Keratinocyte (primary cell): ENCODE measurements around the gene XAB2. TPM values are rescaled to one million over a fixed set of nuclear protein-coding genes. Genes with fewer than 3 reads are reported as not detected.

Source experiments
- DNase-seq: peaks from one replicate; pipeline ENCODE4 v3.0.0-alpha.2; 2011; ENCODE audit warnings: low read depth, missing footprints, low spot score
- FAIRE-seq: peaks from 2 replicates; lab custom pipeline; 2011; peaks lifted over from hg19 to GRCh38; lab: Jason Lieb, UNC
- H2AFZ ChIP-seq: 2 replicates; pipeline ENCODE4 v1.6.0; 2012; ENCODE audit warnings: low read length, control low read depth, inconsistent platforms; ENCODE audit not compliant: control insufficient read depth
- H3K27ac ChIP-seq: 2 replicates; pipeline ENCODE4 v1.5.1; 2011; ENCODE audit warnings: low read length; ENCODE audit not compliant: control insufficient read depth, insufficient read depth
- H3K27me3 ChIP-seq: 3 replicates; pipeline ENCODE4 v1.6.0; 2011; ENCODE audit warnings: low read length; ENCODE audit not compliant: control insufficient read depth, insufficient read depth; ENCODE audit errors: extremely low read depth
- H3K36me3 ChIP-seq, 2 experiments: 2 replicates in 1 of 2; 3 replicates in 1 of 2; pipeline ENCODE4 v1.5.1; 2011; ENCODE audit warnings: low read length in 2 of 2, mild to moderate bottlenecking in 1 of 2; ENCODE audit not compliant: control insufficient read depth in 2 of 2, insufficient read depth in 2 of 2; ENCODE audit errors: extremely low read depth in 1 of 2
- H3K4me1 ChIP-seq: 3 replicates; pipeline ENCODE4 v1.5.1; 2011; ENCODE audit warnings: low read length; ENCODE audit not compliant: control insufficient read depth, insufficient read depth; ENCODE audit errors: extremely low read depth
- H3K4me2 ChIP-seq: 3 replicates; pipeline ENCODE4 v1.6.0; 2011; ENCODE audit warnings: low read depth, low read length; ENCODE audit not compliant: control insufficient read depth, insufficient read depth; ENCODE audit errors: extremely low read depth
- H3K4me3 ChIP-seq, 3 experiments: fragments of 200-600 bp in 1 of 3; sonication (generic) in 1 of 3; 2 replicates in 2 of 3; 3 replicates in 1 of 3; pipeline ENCODE4 v1.5.1; 2011 to 2016; ENCODE audit warnings: low read length in 3 of 3, mild to moderate bottlenecking in 3 of 3, control low read depth in 2 of 3, inconsistent platforms in 1 of 3, low read depth in 1 of 3, mixed read lengths in 1 of 3, mixed run types in 1 of 3, moderate library complexity in 1 of 3; ENCODE audit not compliant: control insufficient read depth in 2 of 3, insufficient read depth in 2 of 3; ENCODE audit errors: extremely low read depth in 1 of 3
- H3K79me2 ChIP-seq: 2 replicates; pipeline ENCODE4 v1.6.0; 2012; ENCODE audit warnings: low read length; ENCODE audit not compliant: control insufficient read depth, insufficient read depth
- H3K9ac ChIP-seq: 3 replicates; pipeline ENCODE4 v1.6.0; 2011; ENCODE audit warnings: low read length; ENCODE audit not compliant: control insufficient read depth, insufficient read depth; ENCODE audit errors: extremely low read depth
- H3K9me1 ChIP-seq: 3 replicates; pipeline ENCODE4 v1.6.0; 2011; ENCODE audit warnings: low read length; ENCODE audit not compliant: control insufficient read depth, insufficient read depth; ENCODE audit errors: extremely low read depth
- H3K9me3 ChIP-seq: 2 replicates; pipeline ENCODE4 v1.5.1; 2012; ENCODE audit warnings: low read depth, low read length; ENCODE audit not compliant: control insufficient read depth
- H4K20me1 ChIP-seq: 3 replicates; pipeline ENCODE4 v1.6.0; 2011; ENCODE audit warnings: low read length; ENCODE audit not compliant: control insufficient read depth, insufficient read depth; ENCODE audit errors: extremely low read depth
- CTCF ChIP-seq, 3 experiments: IDR thresholded peaks in 1 of 3; conservative IDR thresholded peaks in 1 of 3; optimal IDR thresholded peaks in 1 of 3; 2 replicates in 2 of 3; 3 replicates in 1 of 3; pipeline versions ENCODE3 to v1.5.1; 2011; ENCODE audit warnings: low read length in 3 of 3, mild to moderate bottlenecking in 3 of 3, moderate library complexity in 2 of 3, control low read depth in 1 of 3, inconsistent platforms in 1 of 3; ENCODE audit not compliant: insufficient read depth in 2 of 3; ENCODE audit errors: extremely low read depth in 1 of 3
- EZH2 ChIP-seq: IDR thresholded peaks from one replicate; pipeline ENCODE4 v1.6.1; 2012; ENCODE audit warnings: inconsistent platforms, mild to moderate bottlenecking, low read length, moderate library complexity
- dilution Hi-C: fragments of 300-500 bp; cut with MboI; formaldehyde crosslinking; loops from one replicate; pipeline ENCODE4 v1.7.0; 2020; ENCODE audit warnings: low sequenced_read_pairs; ENCODE audit not compliant: extremely low pct_ligation_motif_present
- polyA plus RNA-seq, 5 experiments: library from polyadenylated mRNA; depleted of rRNA in 3 of 5; stranded (reverse) in 3 of 5; stranded (forward) in 1 of 5; unstranded in 1 of 5; fragments of >200 nt; gene quantifications; 1 replicate in 1 of 5; 2 replicates in 3 of 5; 3 replicates in 1 of 5; pipeline versions ENCODE4 v1.2.1 to v1.2.3, GENCODE V29; 2011 to 2012; ENCODE audit warnings: missing spikeins in 2 of 5, low read depth in 1 of 5, low replicate concordance in 1 of 5

Gene XAB2
- polyA plus RNA-seq, 1 donor (not counting 4 experiments of a cell fraction or from before 2014, with no cell fraction given), result 15.6 TPM

GRCh38 chr19:7676854-7677253, 47.5 kb upstream of the XAB2 start, which contains the start of gene MCEMP1:
MCEMP1 (plus strand) TSS chr19:7677090; CDS start chr19:7677121, 31 bp downstream.
- no peak for TF ChIP-seq EZH2
- no peak for TF ChIP-seq CTCF (optimal IDR thresholded peaks at IDR 0.05 in 1 of 3, IDR thresholded peaks at IDR 0.05 in 1 of 3, conservative IDR thresholded peaks at IDR 0.05 in 1 of 3; ENCODE audit: extremely low read depth in 1 of 3, insufficient read depth in 2 of 3, low read length in 3 of 3)
- FAIRE-seq, result no peak
- DNase-seq, result no peak
- H3K9me1 ChIP-seq, result no peaks in the 10 kb centered on the region
- no peak within 1 kb of the TSS for H3K4me2 ChIP-seq
- no peak within 1 kb of the TSS for H3K4me3 ChIP-seq
- no peak within 1 kb of the TSS for H2AFZ ChIP-seq
- dilution Hi-C loops, result no loop called here
- peaks cover 5% of the 10 kb centered on the region for H3K4me1 ChIP-seq
- H3K9ac ChIP-seq, result no peak within 1 kb of the TSS
- peaks cover 9% of the 10 kb centered on the region for H3K27me3 ChIP-seq
- no peaks in the 10 kb centered on the region for H3K9me3 ChIP-seq
- no peaks in the 10 kb centered on the region for H3K36me3 ChIP-seq
- H3K79me2 ChIP-seq, result peaks cover 8% of the 10 kb centered on the region
- H3K27ac ChIP-seq, result no peak within 1 kb of the TSS
- H4K20me1 ChIP-seq, result no peaks in the 10 kb centered on the region

GRCh38 chr19:7676376-7676775, 47.0 kb upstream of the XAB2 start:
- DNase-seq, result no peak
- Histone ChIP-seq H3K4me2 (no peak overlapping the region), H4K20me1 (no peaks in the 10 kb centered on the region), H3K4me3 (no peak overlapping the region), H3K79me2 (peaks cover 6% of the 10 kb centered on the region), H3K4me1 (peaks cover 3% of the 10 kb centered on the region), H3K27me3 (peaks cover 9% of the 10 kb centered on the region), H3K9ac (no peak overlapping the region), H3K27ac (no peak overlapping the region), H2AFZ (no peak overlapping the region), H3K9me1 (no peaks in the 10 kb centered on the region), H3K9me3 (no peaks in the 10 kb centered on the region), H3K36me3 (no peaks in the 10 kb centered on the region)
- FAIRE-seq, result no peak
- no peak for TF ChIP-seq CTCF (optimal IDR thresholded peaks at IDR 0.05 in 1 of 3, IDR thresholded peaks at IDR 0.05 in 1 of 3, conservative IDR thresholded peaks at IDR 0.05 in 1 of 3; ENCODE audit: extremely low read depth in 1 of 3, insufficient read depth in 2 of 3, low read length in 3 of 3)
- TF ChIP-seq EZH2, result no peak
- dilution Hi-C loops, result no loop called here
